BJ (cell line): ENCODE results near the gene DNASE2. TPM values are rescaled to one million over a fixed set of nuclear protein-coding genes. Genes with fewer than 3 reads are reported as not detected.

Source experiments
- CTCF ChIA-PET: fragments of 350-600 bp; formaldehyde crosslinking; extraction: SDS; loops from one replicate; lab custom pipeline; 2021; ENCODE audit warnings: antibody characterized with exemption, inconsistent platforms; lab: Yijun Ruan, JAX
- POLR2A ChIA-PET: fragments of 300-600 bp; sonication (Branson Sonifier 250); formaldehyde crosslinking; extraction: SDS; loops from one replicate; lab custom pipeline; 2021; ENCODE audit warnings: antibody characterized with exemption; lab: Charles Lee
- DNase-seq: peaks from one replicate; pipeline ENCODE4 v3.0.0-alpha.2; 2011; ENCODE audit warnings: low read depth
- H3K27me3 ChIP-seq: 2 replicates; pipeline ENCODE4 v1.6.0; 2011; ENCODE audit warnings: low read length; ENCODE audit not compliant: control insufficient read depth, insufficient read depth
- H3K36me3 ChIP-seq: 2 replicates; pipeline ENCODE4 v1.5.1; 2011; ENCODE audit warnings: low read length; ENCODE audit not compliant: control insufficient read depth, insufficient read depth
- H3K4me3 ChIP-seq: 2 replicates; pipeline ENCODE4 v1.5.1; 2011; ENCODE audit warnings: low read depth, mild to moderate bottlenecking, control low read depth, low read length
- CTCF ChIP-seq: IDR thresholded peaks from 2 replicates; pipeline ENCODE4 v1.5.1; 2011; ENCODE audit warnings: low read depth, mild to moderate bottlenecking, control low read depth, inconsistent platforms, low read length, moderate library complexity; ENCODE audit not compliant: insufficient read depth
- polyA plus RNA-seq: library from polyadenylated mRNA; depleted of rRNA; stranded (reverse); fragments of >200 nt; gene quantifications from 2 replicates; pipeline ENCODE4 v1.2.3, GENCODE V29; 2011

The DNASE2 gene
- polyA plus RNA-seq, 1 experiment: 68.8 TPM

GRCh38 chr19:12841094-12841493 lies 40.2 kb downstream of the DNASE2 start:
- CTCF ChIA-PET: no interaction called here
- no peak for DNase-seq
- POLR2A ChIA-PET: no interaction called here

GRCh38 chr19:12840091-12841079 lies 40.9 kb downstream of the DNASE2 start:
- no peak for TF ChIP-seq CTCF
- ChIA-PET POLR2A (no interaction called here), CTCF (no interaction called here)
- Histone ChIP-seq H3K27me3 (peaks cover 26% of the 10 kb centered on the region), H3K4me3 (peak overlapping the region; percentile 25), H3K36me3 (no peaks in the 10 kb centered on the region)
- peak; percentile 25 for DNase-seq

More at GRCh38 chr19:12841094-12841493, 40.2 kb downstream of the DNASE2 start:
- peak overlapping the region; percentile 25 for H3K4me3 ChIP-seq
- peaks cover 20% of the 10 kb centered on the region for H3K27me3 ChIP-seq
- no peaks in the 10 kb centered on the region for H3K36me3 ChIP-seq
- TF ChIP-seq CTCF: no peak

- ChIA-PET CTCF (interaction anchor here (0.5 to 3.0 kb wide), 4 partner anchors 8 to 1215 kb away, joined by 3 to 21 read pairs (median 8); no protein-coding TSS in a partner anchor), POLR2A (no interaction called here)
- TF ChIP-seq CTCF: no peak
- Histone ChIP-seq H3K27me3 (peaks cover 39% of the 10 kb centered on the region), H3K4me3 (no peak overlapping the region), H3K36me3 (no peaks in the 10 kb centered on the region)
- DNase-seq: no peak
Observed at GRCh38 chr19:12838886-12839756, 42.1 kb downstream of the DNASE2 start.

GRCh38 chr19:12838182-12838885 lies 42.9 kb downstream of the DNASE2 start, which contains the start of gene MAST1:
MAST1 (plus strand) TSS chr19:12838515; CDS start chr19:12838573, 58 bp downstream.
- no peak for DNase-seq
- ChIA-PET POLR2A (no interaction called here), CTCF (interaction anchor here (0.5 to 3.0 kb wide), 4 partner anchors 9 to 1214 kb away, joined by 3 to 21 read pairs (median 8); no protein-coding TSS in a partner anchor)
- Histone ChIP-seq H3K4me3 (no peak within 1 kb of the TSS), H3K36me3 (no peaks in the 10 kb centered on the region), H3K27me3 (peaks cover 42% of the 10 kb centered on the region)
- TF ChIP-seq CTCF: no peak; the same call in 1 of the 2 replicates
